ENCODE results near the gene ANKS1B.

The ANKS1B gene

GRCh38 chr12:99984271-99985128 lies at the start of gene ANKS1B:
Gene ANKS1B, minus strand, starts transcription at chr12:99984936. Its CDS starts 699 bp downstream, at chr12:99984237.
- H3K4me3 ChIP-seq (ENCODE audit: low read length, poor library complexity, severe bottlenecking), result peak within 1 kb of the TSS; percentile 55
- H3K9me2 ChIP-seq (replicated peaks; ENCODE audit: low read depth, low read length), result no peaks in the 10 kb centered on the region
- H3K27me3 ChIP-seq (ENCODE audit: insufficient read depth, low read length, poor library complexity, severe bottlenecking), result no peaks in the 10 kb centered on the region
- peak within 1 kb of the TSS; percentile 36; the same call in 1 of the 2 replicates for H2AFZ ChIP-seq (ENCODE audit: low read length)
- H3K9me3 ChIP-seq (ENCODE audit: insufficient read depth, low read depth, low read length), result no peaks in the 10 kb centered on the region
- H3F3A ChIP-seq (ENCODE audit: low read depth), result no peaks in the 10 kb centered on the region
- no peaks in the 10 kb centered on the region for H3K79me2 ChIP-seq (ENCODE audit: insufficient read depth, low read length)
- no peak within 1 kb of the TSS for H3K9ac ChIP-seq (ENCODE audit: low read depth, low read length, poor library complexity, severe bottlenecking)
- peak within 1 kb of the TSS; percentile 62 for H3K4me2 ChIP-seq (ENCODE audit: low read depth, low read length, poor library complexity, severe bottlenecking)
- no peaks in the 10 kb centered on the region for H3K36me3 ChIP-seq (ENCODE audit: insufficient read depth, low read length)
- H4K20me1 ChIP-seq (ENCODE audit: insufficient read depth, low read length, poor library complexity, severe bottlenecking), result no peaks in the 10 kb centered on the region
- no peaks in the 10 kb centered on the region for H3K4me1 ChIP-seq (ENCODE audit: insufficient read depth, low read length, poor library complexity, severe bottlenecking)
- TF ChIP-seq EZH2phosphoT487 (IDR thresholded peaks at IDR 0.05; ENCODE audit: borderline replicate concordance) (no peak), CTCF (conservative IDR thresholded peaks at IDR 0.05; ENCODE audit: low read length) (no peak)

- Histone ChIP-seq H3K9ac (ENCODE audit: low read depth, low read length, poor library complexity, severe bottlenecking) (no peak overlapping the region), H4K20me1 (ENCODE audit: insufficient read depth, low read length, poor library complexity, severe bottlenecking) (no peaks in the 10 kb centered on the region), H3K4me1 (ENCODE audit: insufficient read depth, low read length, poor library complexity, severe bottlenecking) (no peaks in the 10 kb centered on the region), H3K9me3 (ENCODE audit: insufficient read depth, low read depth, low read length) (no peaks in the 10 kb centered on the region), H3K79me2 (ENCODE audit: insufficient read depth, low read length) (no peaks in the 10 kb centered on the region), H3F3A (ENCODE audit: low read depth) (no peaks in the 10 kb centered on the region), H3K4me2 (ENCODE audit: low read depth, low read length, poor library complexity, severe bottlenecking) (no peak overlapping the region), H3K36me3 (ENCODE audit: insufficient read depth, low read length) (no peaks in the 10 kb centered on the region), H3K4me3 (ENCODE audit: low read length, poor library complexity, severe bottlenecking) (no peak overlapping the region), H3K27me3 (ENCODE audit: insufficient read depth, low read length, poor library complexity, severe bottlenecking) (no peaks in the 10 kb centered on the region), H2AFZ (ENCODE audit: low read length) (no peak overlapping the region), H3K9me2 (replicated peaks; ENCODE audit: low read depth, low read length) (no peaks in the 10 kb centered on the region)
- no peak for TF ChIP-seq CTCF (conservative IDR thresholded peaks at IDR 0.05; ENCODE audit: low read length)
- TF ChIP-seq EZH2phosphoT487 (IDR thresholded peaks at IDR 0.05; ENCODE audit: borderline replicate concordance), result no peak
Observed at GRCh38 chr12:100031836-100032235, 47.1 kb upstream of the ANKS1B start.

DNA sequence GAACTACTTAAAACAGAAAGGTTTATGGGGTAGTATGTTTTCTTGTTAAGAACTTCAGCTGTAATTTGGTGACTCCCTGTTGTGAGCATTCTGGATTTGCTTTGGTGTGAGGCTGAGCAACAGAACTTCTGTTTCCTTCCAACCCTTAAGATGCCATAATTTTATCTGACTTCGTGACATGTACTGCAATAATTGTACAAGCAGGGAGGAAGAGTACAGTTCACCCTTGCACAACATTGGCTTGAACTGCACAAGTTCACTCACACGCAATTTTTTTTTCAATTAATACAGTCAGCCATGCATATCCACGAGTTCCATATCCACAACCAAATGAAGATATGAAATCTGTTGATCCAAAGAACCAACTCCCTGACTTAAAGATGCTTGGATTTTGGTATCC lies 42.9 kb upstream of the ANKS1B start:
- no peaks in the 10 kb centered on the region for H3K9me3 ChIP-seq (ENCODE audit: insufficient read depth, low read depth, low read length)
- H3K36me3 ChIP-seq (ENCODE audit: insufficient read depth, low read length), result no peaks in the 10 kb centered on the region
- no peaks in the 10 kb centered on the region for H3K4me1 ChIP-seq (ENCODE audit: insufficient read depth, low read length, poor library complexity, severe bottlenecking)
- no peaks in the 10 kb centered on the region for H3K9me2 ChIP-seq (replicated peaks; ENCODE audit: low read depth, low read length)
- no peak overlapping the region for H2AFZ ChIP-seq (ENCODE audit: low read length)
- H3K4me3 ChIP-seq (ENCODE audit: low read length, poor library complexity, severe bottlenecking), result no peak overlapping the region
- TF ChIP-seq CTCF (conservative IDR thresholded peaks at IDR 0.05; ENCODE audit: low read length), result no peak
- H3F3A ChIP-seq (ENCODE audit: low read depth), result no peaks in the 10 kb centered on the region
- no peak overlapping the region for H3K9ac ChIP-seq (ENCODE audit: low read depth, low read length, poor library complexity, severe bottlenecking)
- H4K20me1 ChIP-seq (ENCODE audit: insufficient read depth, low read length, poor library complexity, severe bottlenecking), result no peaks in the 10 kb centered on the region
- no peaks in the 10 kb centered on the region for H3K79me2 ChIP-seq (ENCODE audit: insufficient read depth, low read length)
- no peaks in the 10 kb centered on the region for H3K27me3 ChIP-seq (ENCODE audit: insufficient read depth, low read length, poor library complexity, severe bottlenecking)
- no peak overlapping the region for H3K4me2 ChIP-seq (ENCODE audit: low read depth, low read length, poor library complexity, severe bottlenecking)
